Vagina (tissue), 2 donors: Measurements from ENCODE around the gene ADRB2. TPM values are rescaled to one million over a fixed set of nuclear protein-coding genes. Genes with fewer than 3 reads are reported as not detected.

Experiments
- DNase-seq, 2 donors: peaks; one replicate each; pipeline ENCODE4 v3.0.0-alpha.2; 2017; ENCODE audit errors: extremely low spot score in 2 of 2
- H3K27ac ChIP-seq: fragments of 200-600 bp; sonication (generic); one replicate; pipeline ENCODE4 v1.5.1; 2019
- H3K27me3 ChIP-seq: fragments of 200-600 bp; sonication (generic); one replicate; pipeline ENCODE4 v1.5.1; 2019
- H3K36me3 ChIP-seq, 2 donors: fragments of 200-600 bp; sonication (generic); one replicate each; pipeline ENCODE4 v1.5.1; 2017 to 2019
- H3K4me1 ChIP-seq: fragments of 200-600 bp; sonication (generic); one replicate; pipeline ENCODE4 v1.5.1; 2019
- H3K4me3 ChIP-seq, 2 donors: fragments of 200-600 bp; sonication (generic); 1 replicate in 1 of 2; 2 replicates in 1 of 2; pipeline ENCODE4 v1.5.1; 2016 to 2019
- H3K9me3 ChIP-seq: fragments of 200-600 bp; sonication (generic); one replicate; pipeline ENCODE4 v1.5.1; 2019
- CTCF ChIP-seq, 3 experiments: fragments of 450-650 bp in 2 of 3; fragments of 200-600 bp in 1 of 3; sonication (generic) in 1 of 3; IDR thresholded peaks; one replicate each; pipeline ENCODE4 v1.5.1; 2017 to 2019; ENCODE audit warnings: antibody characterized with exemption in 3 of 3, mild to moderate bottlenecking in 2 of 3, moderate library complexity in 2 of 3
- POLR2A ChIP-seq, 2 donors: fragments of 450-650 bp; IDR thresholded peaks; one replicate each; pipeline ENCODE4 v1.6.1; 2017; ENCODE audit warnings: antibody characterized with exemption in 2 of 2, mild to moderate bottlenecking in 2 of 2, moderate library complexity in 2 of 2
- POLR2AphosphoS5 ChIP-seq, 2 donors: sonication (generic); formaldehyde crosslinking; IDR thresholded peaks; one replicate each; pipeline ENCODE4 v1.9.0; 2017; ENCODE audit warnings: antibody characterized with exemption in 2 of 2, mild to moderate bottlenecking in 2 of 2, low read depth in 1 of 2; ENCODE audit not compliant: insufficient read depth in 1 of 2
- intact Hi-C: fragments of 100-400 bp; cut with DNase I; formaldehyde crosslinking; loops from one replicate; pipeline ENCODE4 v1.15.1; 2023
- total RNA-seq: library from RNA; depleted of rRNA; stranded (reverse); fragments of >200 nt; gene quantifications from one replicate; pipeline ENCODE4 v1.2.3, GENCODE V29; 2016

ADRB2 gene
- total RNA-seq, 1 donor from 2014 or later, result 43.2 TPM

GRCh38 chr5:148839960-148840359, 13.5 kb downstream of the ADRB2 start:
- H3K27me3 ChIP-seq, result no peaks in the 10 kb centered on the region
- TF ChIP-seq POLR2A (IDR thresholded peaks at IDR 0.05) (no peak), POLR2AphosphoS5 (IDR thresholded peaks at IDR 0.05; ENCODE audit: insufficient read depth in 1 of 2, low read depth in 1 of 2) (no peak)
- intact Hi-C loops, result no loop called here
- H3K27ac ChIP-seq, result no peak overlapping the region
- no peak for DNase-seq
- peaks cover 8% of the 10 kb centered on the region for H3K4me1 ChIP-seq
- no peak overlapping the region for H3K4me3 ChIP-seq
- H3K36me3 ChIP-seq, result no peaks in the 10 kb centered on the region
- H3K9me3 ChIP-seq, result no peaks in the 10 kb centered on the region

- Histone ChIP-seq H3K36me3 (no peaks in the 10 kb centered on the region), H3K27ac (no peak overlapping the region), H3K4me1 (peaks cover 8% of the 10 kb centered on the region), H3K27me3 (no peaks in the 10 kb centered on the region), H3K4me3 (no peak overlapping the region), H3K9me3 (no peaks in the 10 kb centered on the region)
- no peak for DNase-seq
- TF ChIP-seq POLR2A (IDR thresholded peaks at IDR 0.05) (no peak), POLR2AphosphoS5 (IDR thresholded peaks at IDR 0.05; ENCODE audit: insufficient read depth in 1 of 2, low read depth in 1 of 2) (no peak), CTCF (IDR thresholded peaks at IDR 0.05) (no peak)
- intact Hi-C loops, result no loop called here
These were observed 14.1 kb downstream of the ADRB2 start for GRCh38 chr5:148840531-148840930.

- no peak overlapping the region for H3K27ac ChIP-seq
- H3K4me1 ChIP-seq, result peaks cover 8% of the 10 kb centered on the region
- H3K36me3 ChIP-seq, result no peaks in the 10 kb centered on the region
- H3K27me3 ChIP-seq, result no peaks in the 10 kb centered on the region
- intact Hi-C loops, result no loop called here
- no peaks in the 10 kb centered on the region for H3K9me3 ChIP-seq
- no peak for DNase-seq
- H3K4me3 ChIP-seq, result no peak overlapping the region
- TF ChIP-seq CTCF (IDR thresholded peaks at IDR 0.05) (no peak), POLR2A (IDR thresholded peaks at IDR 0.05) (no peak), POLR2AphosphoS5 (IDR thresholded peaks at IDR 0.05; ENCODE audit: insufficient read depth in 1 of 2, low read depth in 1 of 2) (no peak)
These were observed 15.1 kb downstream of the ADRB2 start for GRCh38 chr5:148841519-148841918.

- intact Hi-C loops, result no loop called here
- no peaks in the 10 kb centered on the region for H3K36me3 ChIP-seq
- TF ChIP-seq POLR2AphosphoS5 (IDR thresholded peaks at IDR 0.05; ENCODE audit: insufficient read depth in 1 of 2, low read depth in 1 of 2), result no peak
- no peak overlapping the region for H3K27ac ChIP-seq
- H3K9me3 ChIP-seq, result no peaks in the 10 kb centered on the region
- no peaks in the 10 kb centered on the region for H3K27me3 ChIP-seq
- DNase-seq, result no peak
- no peak overlapping the region for H3K4me3 ChIP-seq
- peaks cover 8% of the 10 kb centered on the region for H3K4me1 ChIP-seq
These were observed 15.8 kb downstream of the ADRB2 start for GRCh38 chr5:148842161-148842560.

- no peak for TF ChIP-seq POLR2A (IDR thresholded peaks at IDR 0.05)
- TF ChIP-seq CTCF (IDR thresholded peaks at IDR 0.05), result no peak
- TF ChIP-seq POLR2AphosphoS5 (IDR thresholded peaks at IDR 0.05; ENCODE audit: insufficient read depth in 1 of 2, low read depth in 1 of 2), result no peak
- peaks cover 8% of the 10 kb centered on the region for H3K4me1 ChIP-seq
- intact Hi-C loops, result no loop called here
- no peak overlapping the region for H3K4me3 ChIP-seq
- no peaks in the 10 kb centered on the region for H3K36me3 ChIP-seq
- no peak for DNase-seq
- no peaks in the 10 kb centered on the region for H3K27me3 ChIP-seq
- H3K27ac ChIP-seq, result no peak overlapping the region
- H3K9me3 ChIP-seq, result no peaks in the 10 kb centered on the region
These were observed 17.3 kb downstream of the ADRB2 start for GRCh38 chr5:148843510-148844318.
